ENCODE measurements around the gene DPEP2.
"Not testable (repeated sequence)": the region's sequence is repeated elsewhere in the genome, so short reads cannot be mapped to it uniquely, and the experiment has no call there.

DNA sequence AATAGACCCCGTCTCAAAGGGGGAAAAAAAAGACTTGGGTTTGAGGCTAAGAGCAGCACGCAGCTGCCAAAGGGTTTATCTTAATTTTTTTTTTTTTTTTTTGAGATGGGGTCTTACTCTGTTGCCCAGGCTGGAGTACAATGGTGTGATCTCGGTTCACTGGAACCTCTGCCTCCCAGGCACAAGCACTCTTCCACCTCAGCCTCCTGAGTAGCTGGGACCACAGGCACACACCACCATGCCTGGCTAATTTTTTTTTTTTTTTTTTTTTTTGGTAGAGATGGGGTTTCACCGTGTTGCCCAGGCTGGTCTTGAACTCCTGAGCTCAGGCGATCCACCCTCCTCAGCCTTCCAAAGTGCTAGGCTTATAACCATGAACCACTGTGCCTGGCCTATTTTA is 61.6 kb downstream of the DPEP2 start:
- TF ChIP-seq, protein P1, sequence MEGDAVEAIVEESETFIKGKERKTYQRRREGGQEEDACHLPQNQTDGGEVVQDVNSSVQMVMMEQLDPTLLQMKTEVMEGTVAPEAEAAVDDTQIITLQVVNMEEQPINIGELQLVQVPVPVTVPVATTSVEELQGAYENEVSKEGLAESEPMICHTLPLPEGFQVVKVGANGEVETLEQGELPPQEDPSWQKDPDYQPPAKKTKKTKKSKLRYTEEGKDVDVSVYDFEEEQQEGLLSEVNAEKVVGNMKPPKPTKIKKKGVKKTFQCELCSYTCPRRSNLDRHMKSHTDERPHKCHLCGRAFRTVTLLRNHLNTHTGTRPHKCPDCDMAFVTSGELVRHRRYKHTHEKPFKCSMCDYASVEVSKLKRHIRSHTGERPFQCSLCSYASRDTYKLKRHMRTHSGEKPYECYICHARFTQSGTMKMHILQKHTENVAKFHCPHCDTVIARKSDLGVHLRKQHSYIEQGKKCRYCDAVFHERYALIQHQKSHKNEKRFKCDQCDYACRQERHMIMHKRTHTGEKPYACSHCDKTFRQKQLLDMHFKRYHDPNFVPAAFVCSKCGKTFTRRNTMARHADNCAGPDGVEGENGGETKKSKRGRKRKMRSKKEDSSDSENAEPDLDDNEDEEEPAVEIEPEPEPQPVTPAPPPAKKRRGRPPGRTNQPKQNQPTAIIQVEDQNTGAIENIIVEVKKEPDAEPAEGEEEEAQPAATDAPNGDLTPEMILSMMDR (IDR thresholded peaks at IDR 0.05; ENCODE audit: borderline replicate concordance, extremely low read depth, low read length, poor library complexity, severe bottlenecking), result not testable (repeated sequence)
- TF ChIP-seq EZH2 (IDR thresholded peaks at IDR 0.05; ENCODE audit: borderline replicate concordance, low read depth, low read length, severe bottlenecking), result not testable (repeated sequence)

Measured in DND-41 (cell line).